Activated CD8-positive, alpha-beta memory T cell treated with anti-CD3 and anti-CD28 coated beads, Interleukin-2, amount 50 U/mL, for 24 hours (primary cell): ENCODE measurements around the gene IKZF1.

Source experiments
- DNase-seq: peaks from one replicate; pipeline ENCODE4 v3.0.0-alpha.2; 2020; ENCODE audit errors: extremely low read depth

Gene IKZF1

GRCh38 chr7:50409856-50410745, 105.6 kb downstream of the IKZF1 start:
- no peak for DNase-seq

- no peak for DNase-seq
These were observed 106.8 kb downstream of the IKZF1 start for GRCh38 chr7:50411332-50411731.

- DNase-seq, result no peak
These were observed 108.5 kb downstream of the IKZF1 start for GRCh38 chr7:50412973-50413372.

- DNase-seq, result no peak
These were observed 109.0 kb downstream of the IKZF1 start for GRCh38 chr7:50413561-50413960.

GRCh38 chr7:50415844-50416364, 111.4 kb downstream of the IKZF1 start:
- DNase-seq, result no peak

GRCh38 chr7:50416527-50417182, 112.1 kb downstream of the IKZF1 start:
- DNase-seq, result no peak

GRCh38 chr7:50418086-50418515, 113.6 kb downstream of the IKZF1 start:
- DNase-seq, result peak; percentile 54

GRCh38 chr7:50418526-50419290, 114.2 kb downstream of the IKZF1 start:
- no peak for DNase-seq

GRCh38 chr7:50421043-50421442, 116.5 kb downstream of the IKZF1 start:
- DNase-seq, result no peak

GRCh38 chr7:50422858-50423257, 118.3 kb downstream of the IKZF1 start:
- DNase-seq, result no peak

- no peak for DNase-seq
These were observed 119.3 kb downstream of the IKZF1 start for GRCh38 chr7:50423860-50424259.

- no peak for DNase-seq
These were observed 120.8 kb downstream of the IKZF1 start for GRCh38 chr7:50425318-50425717.

- no peak for DNase-seq
These were observed 121.9 kb downstream of the IKZF1 start for GRCh38 chr7:50426280-50427045.

GRCh38 chr7:50427518-50427917, 123.0 kb downstream of the IKZF1 start:
- DNase-seq, result no peak

GRCh38 chr7:50428911-50429310, 124.4 kb downstream of the IKZF1 start:
- DNase-seq, result no peak

- no peak for DNase-seq
These were observed 126.8 kb downstream of the IKZF1 start for GRCh38 chr7:50431316-50431715.

GRCh38 chr7:50431722-50432305, 127.3 kb downstream of the IKZF1 start:
- DNase-seq, result no peak

GRCh38 chr7:50436133-50436806, 131.8 kb downstream of the IKZF1 start:
- DNase-seq, result no peak

- DNase-seq, result no peak
These were observed 142.0 kb downstream of the IKZF1 start for GRCh38 chr7:50446542-50446960.

- no peak for DNase-seq
These were observed 144.3 kb downstream of the IKZF1 start for GRCh38 chr7:50448823-50449222.
